Breast epithelium (tissue), 4 donors: ENCODE data around the gene CDCP2. TPM values are rescaled to one million over a fixed set of nuclear protein-coding genes. Genes with fewer than 3 reads are reported as not detected.
"Not testable (repeated sequence)": the region's sequence is repeated elsewhere in the genome, so short reads cannot be mapped to it uniquely, and the experiment has no call there.

Experiments used
- DNase-seq, 2 donors: peaks; one replicate each; pipeline ENCODE4 v3.0.0-alpha.2; 2019; ENCODE audit warnings: low spot score in 2 of 2
- H3K27ac ChIP-seq, 2 donors: fragments of 200-600 bp; sonication (generic) in 1 of 2; one replicate each; pipeline ENCODE4 v1.5.1; 2016 to 2019; ENCODE audit warnings: mild to moderate bottlenecking in 1 of 2
- H3K27me3 ChIP-seq, 2 donors: fragments of 200-600 bp; sonication (generic) in 1 of 2; one replicate each; pipeline versions ENCODE4 v1.5.1 to v1.6.0; 2017 to 2019; ENCODE audit warnings: control low read depth in 1 of 2, mild to moderate bottlenecking in 1 of 2
- H3K36me3 ChIP-seq: fragments of 200-600 bp; one replicate; pipeline ENCODE4 v1.5.1; 2019
- H3K4me1 ChIP-seq, 2 donors: fragments of 200-600 bp; sonication (generic); one replicate each; pipeline ENCODE4 v1.5.1; 2016 to 2019; ENCODE audit warnings: control low read depth in 1 of 2
- H3K4me3 ChIP-seq, 3 donors: fragments of 200-600 bp; sonication (generic); 1 replicate in 2 of 3; 2 replicates in 1 of 3; pipeline ENCODE4 v1.5.1; 2016 to 2019; ENCODE audit warnings: mild to moderate bottlenecking in 3 of 3, moderate library complexity in 2 of 3
- H3K9me3 ChIP-seq, 2 donors: fragments of 200-600 bp; sonication (generic) in 1 of 2; one replicate each; pipeline ENCODE4 v1.5.1; 2016 to 2019; ENCODE audit warnings: control low read depth in 1 of 2
- CTCF ChIP-seq, 3 donors: fragments of 450-650 bp; IDR thresholded peaks; one replicate each; pipeline ENCODE4 v1.5.1; 2016 to 2017; ENCODE audit warnings: antibody characterized with exemption in 3 of 3, mild to moderate bottlenecking in 3 of 3, moderate library complexity in 3 of 3
- POLR2A ChIP-seq: fragments of 450-650 bp; IDR thresholded peaks from one replicate; pipeline ENCODE4 v1.6.1; 2016; ENCODE audit warnings: antibody characterized with exemption, mild to moderate bottlenecking, moderate library complexity
- POLR2AphosphoS5 ChIP-seq, 3 donors: sonication (generic); formaldehyde crosslinking; IDR thresholded peaks; one replicate each; pipeline ENCODE4 v1.6.1; 2017; ENCODE audit warnings: antibody characterized with exemption in 3 of 3
- intact Hi-C: fragments of 100-400 bp; cut with DNase I; formaldehyde crosslinking; loops from one replicate; pipeline ENCODE4 v1.15.1; 2023; ENCODE audit warnings: low total_unique reads
- total RNA-seq, 3 donors: library from RNA; depleted of rRNA; stranded (reverse); fragments of >200 nt; gene quantifications; one replicate each; pipeline ENCODE4 v1.1.0, GENCODE V29; 2016

CDCP2 gene
- total RNA-seq, 3 donors from 2014 or later = 1.3 TPM; not detected in 2

- no peak for TF ChIP-seq POLR2AphosphoS5 (IDR thresholded peaks at IDR 0.05)
- TF ChIP-seq CTCF (IDR thresholded peaks at IDR 0.05) = no peak
- no peaks in the 10 kb centered on the region for H3K9me3 ChIP-seq
- no peaks in the 10 kb centered on the region for H3K27me3 ChIP-seq
- H3K4me1 ChIP-seq = no peaks in the 10 kb centered on the region
- DNase-seq = no peak
- H3K4me3 ChIP-seq = no peak overlapping the region
- H3K27ac ChIP-seq = no peak overlapping the region
- H3K36me3 ChIP-seq = no peaks in the 10 kb centered on the region
- intact Hi-C loops = no loop called here
Measured at GRCh38 chr1:54167422-54168139, 14.8 kb upstream of the CDCP2 start.

DNA sequence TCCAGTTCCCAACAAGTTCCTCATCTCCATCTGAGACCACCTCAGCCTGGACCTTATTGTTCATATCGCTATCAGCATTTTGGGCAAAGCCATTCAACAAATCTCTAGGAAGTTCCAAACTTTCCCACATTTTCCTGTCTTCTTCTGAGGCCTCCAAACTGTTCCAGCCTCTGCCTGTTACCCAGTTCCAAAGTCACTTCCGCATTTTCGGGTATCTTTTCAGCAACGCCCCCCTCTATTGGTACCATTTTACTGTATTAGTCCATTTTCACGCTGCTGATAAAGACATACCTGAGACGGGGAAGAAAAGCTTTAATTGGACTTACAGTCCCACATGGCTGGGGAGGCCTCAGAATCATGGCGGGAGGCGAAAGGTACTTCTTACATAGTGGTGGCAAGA lies 13.6 kb upstream of the CDCP2 start:
- H3K36me3 ChIP-seq, H3K4me3 ChIP-seq, H3K9me3 ChIP-seq, DNase-seq, intact Hi-C loops, H3K27ac ChIP-seq, H3K27me3 ChIP-seq, H3K4me1 ChIP-seq: not testable (repeated sequence)

DNA sequence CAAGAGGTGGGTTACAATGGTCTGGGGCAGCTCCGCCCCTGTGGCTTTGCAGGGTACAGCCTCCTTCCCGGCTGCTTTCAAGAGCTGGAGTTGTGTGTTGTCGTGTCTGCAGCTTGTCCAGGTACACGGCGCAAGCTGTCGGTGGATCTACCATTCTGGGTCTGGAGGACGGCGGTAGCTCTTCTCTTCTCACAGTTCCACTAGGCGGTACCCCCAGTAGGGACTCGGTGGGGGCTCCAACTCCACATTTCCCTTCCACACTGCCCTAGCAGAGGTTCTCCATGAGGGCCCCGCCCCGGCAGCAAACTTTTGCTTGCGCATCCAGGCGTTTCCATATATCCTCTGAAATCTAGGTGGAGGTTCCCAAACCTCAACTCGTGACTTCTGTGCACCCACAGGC lies 12.3 kb upstream of the CDCP2 start:
- TF ChIP-seq CTCF (IDR thresholded peaks at IDR 0.05) = no peak
- no peak for TF ChIP-seq POLR2AphosphoS5 (IDR thresholded peaks at IDR 0.05)
- TF ChIP-seq POLR2A = no peak
- no peak for DNase-seq

DNA sequence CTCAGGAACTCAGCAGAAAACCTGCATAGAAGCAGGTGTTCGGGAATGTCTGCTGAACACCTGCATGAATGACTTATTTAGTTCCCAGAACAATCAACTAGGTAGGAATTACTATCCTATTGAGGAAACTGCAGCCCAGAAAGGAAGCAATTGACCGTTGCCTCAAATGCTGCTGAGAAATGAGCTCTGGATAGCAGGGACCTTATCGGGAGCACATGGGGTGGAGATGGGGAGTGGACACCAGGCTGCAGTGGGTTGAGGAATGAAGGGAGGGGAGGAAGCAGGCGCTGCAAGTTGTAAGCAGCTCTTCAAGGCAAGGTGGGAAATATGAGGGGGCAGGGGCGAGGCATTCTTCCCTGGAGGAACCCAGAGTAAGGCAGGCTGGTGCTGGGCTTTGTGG lies 10.8 kb upstream of the CDCP2 start:
- Histone ChIP-seq H3K27me3 (no peaks in the 10 kb centered on the region), H3K9me3 (no peaks in the 10 kb centered on the region), H3K4me1 (no peaks in the 10 kb centered on the region), H3K36me3 (no peaks in the 10 kb centered on the region), H3K27ac (no peak overlapping the region), H3K4me3 (no peak overlapping the region)
- TF ChIP-seq CTCF (IDR thresholded peaks at IDR 0.05) = no peak
- TF ChIP-seq POLR2A = no peak
- no peak for TF ChIP-seq POLR2AphosphoS5 (IDR thresholded peaks at IDR 0.05)
- intact Hi-C loops = no loop called here
- DNase-seq = no peak

More for the DNA sequence above, 12.3 kb upstream of the CDCP2 start:
- Histone ChIP-seq H3K36me3 (no peaks in the 10 kb centered on the region), H3K27ac (no peak overlapping the region), H3K27me3 (no peaks in the 10 kb centered on the region), H3K9me3 (no peaks in the 10 kb centered on the region), H3K4me3 (no peak overlapping the region), H3K4me1 (no peaks in the 10 kb centered on the region)
- intact Hi-C loops = no loop called here

GRCh38 chr1:54163051-54163450 lies 10.3 kb upstream of the CDCP2 start:
- Histone ChIP-seq H3K27me3 (no peaks in the 10 kb centered on the region), H3K4me3 (no peak overlapping the region), H3K9me3 (no peaks in the 10 kb centered on the region), H3K36me3 (no peaks in the 10 kb centered on the region), H3K27ac (no peak overlapping the region), H3K4me1 (no peaks in the 10 kb centered on the region)
- DNase-seq = no peak
- TF ChIP-seq POLR2AphosphoS5 (IDR thresholded peaks at IDR 0.05) (no peak), CTCF (IDR thresholded peaks at IDR 0.05) (no peak), POLR2A (no peak)
- intact Hi-C loops = no loop called here
